Measurements from ENCODE around the gene VEPH1. TPM values are rescaled to one million over a fixed set of nuclear protein-coding genes. Genes with fewer than 3 reads are reported as not detected.

VEPH1 gene
- total and polyA plus RNA-seq, 7 experiments from 2014 or later = 0.22 to 0.48 TPM; not detected in 5

DNA sequence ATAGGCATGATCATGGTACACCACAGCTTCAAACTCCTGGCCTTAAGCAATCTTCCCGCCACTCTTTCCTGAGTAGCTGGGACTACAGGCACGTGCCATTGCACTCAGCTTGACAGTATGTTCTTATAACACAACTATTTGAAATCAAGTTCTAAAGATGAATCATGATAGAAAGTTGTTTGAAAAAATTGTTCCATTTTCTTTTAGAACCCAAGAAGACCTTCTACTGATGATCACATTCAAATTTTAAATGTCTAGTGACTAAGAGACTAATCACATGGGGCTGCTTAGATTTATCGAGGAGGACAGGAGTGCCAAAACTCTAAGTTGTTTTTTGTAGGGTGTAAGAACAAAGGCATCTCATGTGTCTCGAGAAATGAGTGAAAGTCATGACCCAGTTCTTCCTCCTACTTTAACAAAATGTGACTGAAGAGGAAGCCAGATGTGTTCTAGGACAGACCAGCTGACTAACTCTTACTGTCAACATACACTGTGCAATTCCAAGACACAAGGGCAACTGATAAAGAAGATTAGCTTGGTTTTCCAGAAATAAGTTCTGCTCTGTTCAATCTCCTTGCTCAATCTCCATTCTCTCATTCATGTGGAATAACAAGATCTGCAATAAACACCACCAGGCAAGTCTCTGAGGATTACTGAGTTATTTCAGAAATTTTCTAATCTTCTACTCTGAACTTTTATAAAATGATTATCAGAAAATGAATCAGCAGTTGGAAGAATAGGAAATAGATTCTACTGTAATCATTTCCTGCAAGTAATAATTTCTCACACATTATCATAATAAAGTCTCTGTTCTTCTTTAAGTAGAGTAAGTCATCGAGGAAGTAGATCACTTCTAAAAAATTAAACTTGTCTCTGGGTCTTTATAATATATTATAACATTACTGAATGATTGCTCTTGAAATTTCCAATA, 220.7 kb downstream of the VEPH1 start:
- no peak for ATAC-seq
- Mint-ChIP-seq H3K27me3 (no peaks in the 10 kb centered on the region), H3K4me1 (peaks cover 0 to 2% (median 0%) of the 10 kb centered on the region in 7 donors), H3K36me3 (peaks cover 0 to 9% (median 0%) of the 10 kb centered on the region in 5 donors), H3K27ac (no peak overlapping the region), H3K4me3 (no peak overlapping the region), H3K9me3 (no peaks in the 10 kb centered on the region)
- Histone ChIP-seq H3K9me3 (ENCODE audit: control insufficient read depth in 2 of 3, low read length in 3 of 3) (no peaks in the 10 kb centered on the region), H3K27ac (ENCODE audit: low read depth, low read length) (no peak overlapping the region), H3K27me3 (ENCODE audit: control insufficient read depth in 2 of 2, insufficient read depth in 2 of 2, low read length in 2 of 2) (no peaks in the 10 kb centered on the region), H3K36me3 (ENCODE audit: control insufficient read depth in 2 of 3, insufficient read depth in 3 of 3, low read length in 3 of 3) (no peaks in the 10 kb centered on the region), H3K4me3 (ENCODE audit: low read length) (no peak overlapping the region), H3K4me1 (ENCODE audit: control insufficient read depth in 2 of 2, insufficient read depth in 2 of 2, low read length in 2 of 2) (no peaks in the 10 kb centered on the region)
- no peak for DNase-seq
- intact Hi-C loops (cut with micrococcal nuclease) = no loop called here
- POLR2A ChIA-PET = no interaction called here
- CTCF ChIA-PET = no interaction called here

DNA sequence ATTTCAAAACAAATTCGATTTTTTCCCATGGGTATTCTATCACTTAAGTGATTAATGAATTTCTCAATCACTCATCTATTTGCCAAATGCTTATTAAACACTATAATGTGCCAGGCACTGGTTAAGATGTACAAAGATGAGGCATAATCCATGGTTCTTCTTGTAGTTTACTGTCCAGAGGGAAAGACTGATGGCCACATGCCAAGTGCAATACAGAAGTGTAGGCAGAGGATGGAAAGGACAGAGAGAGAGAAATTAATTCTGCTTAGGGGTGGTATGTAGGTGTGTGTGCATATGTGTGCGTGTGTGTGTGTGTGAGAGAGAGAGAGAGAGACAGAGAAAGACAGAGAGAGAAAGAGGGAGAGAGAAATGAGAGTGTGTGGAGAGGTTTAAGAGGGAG, 222.4 kb downstream of the VEPH1 start:
- H3K36me3 ChIP-seq (ENCODE audit: control insufficient read depth in 2 of 3, insufficient read depth in 3 of 3, low read length in 3 of 3) = no peaks in the 10 kb centered on the region
- POLR2A ChIA-PET = no interaction called here
- no peak overlapping the region for H3K27ac Mint-ChIP-seq
- H3K4me1 Mint-ChIP-seq = peaks cover 0 to 2% (median 0%) of the 10 kb centered on the region in 7 donors
- H3K27me3 ChIP-seq (ENCODE audit: control insufficient read depth in 2 of 2, insufficient read depth in 2 of 2, low read length in 2 of 2) = no peaks in the 10 kb centered on the region
- CTCF ChIA-PET = no interaction called here
- ATAC-seq (no peak), DNase-seq (no peak)
- no peak overlapping the region for H3K27ac ChIP-seq (ENCODE audit: low read depth, low read length)
- no peak overlapping the region for H3K4me3 ChIP-seq (ENCODE audit: low read length)
- no peak overlapping the region for H3K4me3 Mint-ChIP-seq
- no peaks in the 10 kb centered on the region for H3K4me1 ChIP-seq (ENCODE audit: control insufficient read depth in 2 of 2, insufficient read depth in 2 of 2, low read length in 2 of 2)
- H3K36me3 Mint-ChIP-seq = peaks cover 0 to 6% (median 0%) of the 10 kb centered on the region in 5 donors
- H3K9me3 ChIP-seq (ENCODE audit: control insufficient read depth in 2 of 3, low read length in 3 of 3) = no peaks in the 10 kb centered on the region
- no peaks in the 10 kb centered on the region for H3K27me3 Mint-ChIP-seq
- intact Hi-C loops (cut with micrococcal nuclease) = no loop called here
- H3K9me3 Mint-ChIP-seq = peaks cover 0 to 2% (median 0%) of the 10 kb centered on the region in 11 donors

DNA sequence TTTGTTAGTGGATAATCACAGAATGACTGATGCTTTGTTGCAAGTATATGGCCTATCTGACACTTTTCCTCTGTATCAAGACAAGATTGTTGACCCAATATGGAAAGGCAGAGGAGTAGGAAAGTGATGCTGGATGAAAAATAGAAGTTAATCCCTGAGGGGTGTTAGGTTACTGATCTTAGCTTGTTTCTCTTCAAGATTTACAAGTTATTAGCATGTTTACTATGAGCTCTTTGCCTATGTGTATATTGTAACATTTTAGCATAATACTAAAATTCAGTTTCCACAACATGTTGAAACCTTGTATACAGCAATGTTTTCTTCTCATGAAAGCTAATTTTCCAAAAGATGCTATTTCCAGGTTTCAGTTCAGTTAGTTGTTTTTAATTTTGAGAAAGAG, 222.9 kb downstream of the VEPH1 start:
- CTCF ChIA-PET = no interaction called here
- H3K9me3 Mint-ChIP-seq = peaks cover 0 to 2% (median 0%) of the 10 kb centered on the region in 11 donors
- no peak for ATAC-seq
- no peaks in the 10 kb centered on the region for H3K27me3 Mint-ChIP-seq
- H3K36me3 Mint-ChIP-seq = peaks cover 0 to 3% (median 0%) of the 10 kb centered on the region in 5 donors
- Histone ChIP-seq H3K36me3 (ENCODE audit: control insufficient read depth in 2 of 3, insufficient read depth in 3 of 3, low read length in 3 of 3) (no peaks in the 10 kb centered on the region), H3K9me3 (ENCODE audit: control insufficient read depth in 2 of 3, low read length in 3 of 3) (no peaks in the 10 kb centered on the region), H3K27ac (ENCODE audit: low read depth, low read length) (no peak overlapping the region), H3K27me3 (ENCODE audit: control insufficient read depth in 2 of 2, insufficient read depth in 2 of 2, low read length in 2 of 2) (no peaks in the 10 kb centered on the region), H3K4me1 (ENCODE audit: control insufficient read depth in 2 of 2, insufficient read depth in 2 of 2, low read length in 2 of 2) (no peaks in the 10 kb centered on the region), H3K4me3 (ENCODE audit: low read length) (no peak overlapping the region)
- intact Hi-C loops (cut with micrococcal nuclease) = no loop called here
- POLR2A ChIA-PET = no interaction called here
- H3K27ac Mint-ChIP-seq = no peak overlapping the region
- no peak overlapping the region for H3K4me3 Mint-ChIP-seq
- no peak for DNase-seq
- H3K4me1 Mint-ChIP-seq = peaks cover 0 to 2% (median 0%) of the 10 kb centered on the region in 7 donors

DNA sequence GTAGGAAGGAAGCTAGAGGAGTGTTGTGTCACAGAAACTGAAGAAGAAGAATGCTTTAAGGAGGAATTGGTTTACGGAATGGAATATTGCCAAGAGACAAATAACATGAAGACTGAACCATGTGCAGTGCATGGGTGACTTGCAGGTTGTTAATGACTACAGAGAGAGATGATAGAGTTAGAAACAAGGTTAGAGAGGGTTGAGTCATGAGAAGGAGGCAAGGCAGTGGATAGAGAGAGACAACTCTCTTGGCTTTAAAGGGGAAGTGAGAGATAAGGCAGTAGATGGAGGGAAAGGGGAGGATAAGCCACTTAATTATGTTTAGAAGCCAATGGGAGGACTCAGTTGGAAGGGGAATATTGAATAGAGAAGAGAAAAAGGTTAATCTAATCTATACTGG, 224.0 kb downstream of the VEPH1 start:
- no peak overlapping the region for H3K4me3 ChIP-seq (ENCODE audit: low read length)
- ATAC-seq (no peak), DNase-seq (no peak)
- H3K27me3 ChIP-seq (ENCODE audit: control insufficient read depth in 2 of 2, insufficient read depth in 2 of 2, low read length in 2 of 2) = no peaks in the 10 kb centered on the region
- intact Hi-C loops (cut with micrococcal nuclease) = no loop called here
- no peak overlapping the region for H3K27ac ChIP-seq (ENCODE audit: low read depth, low read length)
- H3K36me3 ChIP-seq (ENCODE audit: control insufficient read depth in 2 of 3, insufficient read depth in 3 of 3, low read length in 3 of 3) = no peaks in the 10 kb centered on the region
- peaks cover 0 to 2% (median 0%) of the 10 kb centered on the region in 7 donors for H3K4me1 Mint-ChIP-seq
- H3K27me3 Mint-ChIP-seq = no peaks in the 10 kb centered on the region
- ChIA-PET CTCF (interaction anchor here (0.6 kb wide), 1 partner anchor 1122 kb away, joined by 3 read pairs; no protein-coding TSS in a partner anchor), POLR2A (no interaction called here)
- no peaks in the 10 kb centered on the region for H3K9me3 ChIP-seq (ENCODE audit: control insufficient read depth in 2 of 3, low read length in 3 of 3)
- no peak overlapping the region for H3K27ac Mint-ChIP-seq
- H3K4me1 ChIP-seq (ENCODE audit: control insufficient read depth in 2 of 2, insufficient read depth in 2 of 2, low read length in 2 of 2) = no peaks in the 10 kb centered on the region
- H3K9me3 Mint-ChIP-seq = peaks cover 0 to 2% (median 0%) of the 10 kb centered on the region in 11 donors
- peaks cover 0 to 3% (median 0%) of the 10 kb centered on the region in 5 donors for H3K36me3 Mint-ChIP-seq
- H3K4me3 Mint-ChIP-seq = no peak overlapping the region

DNA sequence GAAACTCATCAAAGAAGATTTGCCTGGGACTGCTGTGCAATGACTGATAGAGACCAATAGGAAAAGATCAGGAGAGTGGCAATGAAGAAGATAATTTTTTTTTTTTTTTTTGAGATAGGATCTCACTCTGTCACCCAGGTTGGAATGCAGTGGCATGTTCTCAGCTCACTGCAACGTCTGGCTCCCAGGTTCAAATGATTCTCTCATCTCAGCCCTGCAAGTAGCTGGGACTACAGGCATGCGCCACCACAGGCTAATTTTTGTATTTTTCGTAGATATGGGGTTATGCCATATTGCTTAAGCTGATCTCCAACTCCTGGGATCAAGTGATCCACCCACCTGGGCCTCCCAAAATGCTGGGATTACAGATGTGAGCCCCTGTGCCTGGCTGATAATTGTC, 226.4 kb downstream of the VEPH1 start:
- Histone ChIP-seq H3K9me3 (ENCODE audit: control insufficient read depth in 2 of 3, low read length in 3 of 3) (no peaks in the 10 kb centered on the region), H3K27me3 (ENCODE audit: control insufficient read depth in 2 of 2, insufficient read depth in 2 of 2, low read length in 2 of 2) (no peaks in the 10 kb centered on the region), H3K4me1 (ENCODE audit: control insufficient read depth in 2 of 2, insufficient read depth in 2 of 2, low read length in 2 of 2) (no peaks in the 10 kb centered on the region), H3K4me3 (ENCODE audit: low read length) (no peak overlapping the region), H3K36me3 (ENCODE audit: control insufficient read depth in 2 of 3, insufficient read depth in 3 of 3, low read length in 3 of 3) (no peaks in the 10 kb centered on the region), H3K27ac (ENCODE audit: low read depth, low read length) (no peak overlapping the region)
- DNase-seq = no peak
- intact Hi-C loops (cut with micrococcal nuclease) = no loop called here
- ATAC-seq = no peak
- no peak overlapping the region for H3K27ac Mint-ChIP-seq
- ChIA-PET POLR2A (no interaction called here), CTCF (no interaction called here)
- H3K36me3 Mint-ChIP-seq = peaks cover 0 to 3% (median 0%) of the 10 kb centered on the region in 5 donors
- H3K9me3 Mint-ChIP-seq = peaks cover 0 to 2% (median 0%) of the 10 kb centered on the region in 11 donors
- H3K27me3 Mint-ChIP-seq = no peaks in the 10 kb centered on the region
- H3K4me1 Mint-ChIP-seq = peaks cover 0 to 4% (median 0%) of the 10 kb centered on the region in 7 donors
- no peak overlapping the region for H3K4me3 Mint-ChIP-seq

DNA sequence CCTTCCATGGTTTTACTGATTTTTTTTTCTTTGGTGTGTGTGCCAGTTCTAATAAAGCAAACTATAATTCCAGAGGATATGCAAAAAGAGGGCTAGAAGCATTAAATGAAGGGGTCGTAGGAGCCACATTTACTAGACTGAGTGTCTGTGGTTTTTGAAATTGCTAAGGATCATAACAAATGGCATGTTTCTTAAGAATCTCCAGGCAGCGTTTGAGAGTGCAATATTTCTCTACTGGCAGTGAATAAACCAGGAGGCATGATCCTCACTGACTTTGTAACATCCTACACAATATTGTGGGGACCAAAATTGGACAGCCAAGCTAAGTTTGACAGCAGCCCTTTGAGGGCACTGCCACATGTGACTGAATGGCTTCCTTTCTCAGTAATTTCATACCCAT, 227.4 kb downstream of the VEPH1 start:
- no peaks in the 10 kb centered on the region for H3K4me1 ChIP-seq (ENCODE audit: control insufficient read depth in 2 of 2, insufficient read depth in 2 of 2, low read length in 2 of 2)
- Mint-ChIP-seq H3K27ac (no peak overlapping the region), H3K4me3 (no peak overlapping the region), H3K4me1 (peaks cover 0 to 2% (median 0%) of the 10 kb centered on the region in 7 donors), H3K27me3 (no peaks in the 10 kb centered on the region), H3K36me3 (peaks cover 0 to 3% (median 0%) of the 10 kb centered on the region in 5 donors), H3K9me3 (peaks cover 0 to 2% (median 0%) of the 10 kb centered on the region in 11 donors)
- no peaks in the 10 kb centered on the region for H3K36me3 ChIP-seq (ENCODE audit: control insufficient read depth in 2 of 3, insufficient read depth in 3 of 3, low read length in 3 of 3)
- H3K27ac ChIP-seq (ENCODE audit: low read depth, low read length) = no peak overlapping the region
- intact Hi-C loops (cut with micrococcal nuclease) = no loop called here
- ATAC-seq = no peak
- no peak overlapping the region for H3K4me3 ChIP-seq (ENCODE audit: low read length)
- DNase-seq = no peak
- no peaks in the 10 kb centered on the region for H3K27me3 ChIP-seq (ENCODE audit: control insufficient read depth in 2 of 2, insufficient read depth in 2 of 2, low read length in 2 of 2)
- H3K9me3 ChIP-seq (ENCODE audit: control insufficient read depth in 2 of 3, low read length in 3 of 3) = no peaks in the 10 kb centered on the region
- ChIA-PET POLR2A (no interaction called here), CTCF (no interaction called here)
